GM18499 (cell line): ENCODE measurements around the gene BSND.
"Not testable (repeated sequence)": the region's sequence is repeated elsewhere in the genome, so short reads cannot be mapped to it uniquely, and the experiment has no call there.

Experiments
- ATAC-seq: cut with Tn5 transposase; IDR thresholded peaks from one replicate; pipeline ENCODE4 v1.9.1; 2021; ENCODE audit warnings: moderate number of reproducible peaks; ENCODE audit not compliant: insufficient read depth, unreplicated experiment

Gene BSND

GRCh38 chr1:54998677-54999076, at the start of gene BSND:
Gene BSND (plus strand): TSS chr1:54998933. CDS start chr1:54999187, 254 bp downstream.
- ATAC-seq: no peak

DNA sequence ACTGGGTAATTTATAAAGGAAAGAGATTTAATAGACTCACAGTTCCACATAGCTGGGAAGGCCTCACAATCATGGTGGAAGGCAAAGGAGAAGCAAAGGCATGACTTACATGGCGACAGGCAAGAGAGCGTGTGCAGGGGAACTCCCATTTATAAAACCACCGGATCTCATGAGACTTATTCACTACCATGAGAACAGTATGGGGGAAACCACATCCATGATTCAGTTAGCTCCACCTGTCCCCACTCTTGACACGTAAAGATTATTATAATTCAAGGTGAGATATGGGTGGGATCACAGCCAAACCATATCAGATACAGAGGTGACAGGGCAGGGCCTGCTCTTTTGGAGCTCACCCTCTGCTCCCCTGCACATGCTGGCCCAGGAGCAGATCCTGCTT, 49.7 kb upstream of the BSND start:
- no peak for ATAC-seq

- ATAC-seq: no peak
These were observed 48.7 kb upstream of the BSND start for GRCh38 chr1:54950006-54950368.

GRCh38 chr1:54950369-54951163, 48.2 kb upstream of the BSND start:
- ATAC-seq: no peak

DNA sequence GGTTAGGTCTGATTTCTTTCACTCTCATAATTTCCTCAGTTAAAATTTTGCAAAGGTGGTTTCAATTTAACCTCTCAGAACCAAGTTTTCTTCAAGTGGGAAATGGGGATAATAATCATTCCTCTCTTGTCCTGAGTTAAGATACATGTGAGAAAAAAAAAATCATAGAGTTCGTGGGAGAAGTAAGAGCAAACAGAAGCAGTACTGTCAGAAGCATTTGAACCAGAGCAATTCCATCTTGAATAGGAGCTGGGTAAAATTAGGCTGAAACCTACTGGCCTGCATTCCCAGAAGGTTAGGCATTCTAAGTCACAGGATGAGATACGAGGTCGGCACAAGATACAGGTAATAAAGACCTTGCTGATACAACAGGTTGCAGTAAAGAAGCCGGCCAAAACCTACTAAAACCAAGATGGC, 46.9 kb upstream of the BSND start:
- no peak for ATAC-seq

DNA sequence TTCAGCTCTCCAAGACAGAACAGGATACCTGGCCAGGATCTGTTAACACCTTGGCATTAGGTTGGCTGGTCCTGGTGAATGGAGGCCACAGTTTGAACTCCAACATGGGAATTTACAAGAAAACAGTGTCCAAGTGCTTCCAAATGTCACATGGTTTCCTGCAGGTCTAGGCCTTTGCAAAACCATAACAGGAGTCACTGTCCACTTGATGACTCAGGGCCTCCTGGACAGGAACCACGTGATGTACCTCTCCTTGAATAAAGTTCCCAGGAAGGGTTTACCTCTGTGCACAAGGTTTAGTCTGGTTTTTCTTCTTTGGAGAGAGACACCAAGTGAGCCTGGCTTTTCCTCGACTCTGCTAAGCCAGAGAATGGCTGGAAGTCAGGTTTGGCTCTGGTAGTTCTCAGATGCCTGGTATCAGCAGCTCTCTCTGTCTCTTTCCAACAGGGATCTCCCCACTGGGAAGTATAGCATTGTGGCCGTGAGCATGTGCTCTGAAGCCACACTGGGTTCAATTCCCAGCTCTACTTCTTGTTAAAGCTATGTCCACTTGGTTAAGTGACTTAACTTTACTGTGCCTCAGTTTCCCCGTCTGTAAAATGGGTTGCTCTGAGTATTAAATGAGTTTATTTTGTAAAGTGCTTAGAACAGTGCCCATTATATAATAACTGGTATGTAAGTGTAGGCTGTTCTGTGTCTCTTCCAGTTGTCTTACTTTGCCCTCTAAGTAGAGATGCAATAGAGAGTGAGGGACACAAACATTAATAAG, 45.6 kb upstream of the BSND start:
- no peak for ATAC-seq

DNA sequence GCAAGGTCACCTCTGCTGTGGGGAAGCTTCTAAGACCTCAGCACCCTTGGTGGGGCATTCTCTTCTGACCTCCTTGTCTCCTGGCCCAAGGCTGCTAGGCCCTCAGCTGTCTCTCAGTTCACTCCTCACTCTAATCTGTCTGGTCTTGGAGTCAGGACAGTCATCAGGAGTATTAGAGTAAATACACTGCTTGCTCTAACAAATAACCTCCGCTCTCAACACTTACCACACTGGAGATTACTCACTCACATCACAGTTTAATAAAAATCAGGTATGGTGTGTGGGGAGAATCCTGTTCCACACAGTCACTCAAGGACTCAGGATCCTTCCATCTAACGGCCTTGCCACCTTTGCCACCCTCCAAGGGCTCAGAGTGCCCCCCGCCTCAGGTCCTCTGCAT, 44.9 kb upstream of the BSND start:
- ATAC-seq: no peak

- ATAC-seq: no peak
These were observed 43.4 kb upstream of the BSND start for GRCh38 chr1:54955359-54955758.

- no peak for ATAC-seq
These were observed 42.0 kb upstream of the BSND start for GRCh38 chr1:54956726-54957125.

GRCh38 chr1:54959241-54959640, 39.5 kb upstream of the BSND start:
- ATAC-seq: no peak

DNA sequence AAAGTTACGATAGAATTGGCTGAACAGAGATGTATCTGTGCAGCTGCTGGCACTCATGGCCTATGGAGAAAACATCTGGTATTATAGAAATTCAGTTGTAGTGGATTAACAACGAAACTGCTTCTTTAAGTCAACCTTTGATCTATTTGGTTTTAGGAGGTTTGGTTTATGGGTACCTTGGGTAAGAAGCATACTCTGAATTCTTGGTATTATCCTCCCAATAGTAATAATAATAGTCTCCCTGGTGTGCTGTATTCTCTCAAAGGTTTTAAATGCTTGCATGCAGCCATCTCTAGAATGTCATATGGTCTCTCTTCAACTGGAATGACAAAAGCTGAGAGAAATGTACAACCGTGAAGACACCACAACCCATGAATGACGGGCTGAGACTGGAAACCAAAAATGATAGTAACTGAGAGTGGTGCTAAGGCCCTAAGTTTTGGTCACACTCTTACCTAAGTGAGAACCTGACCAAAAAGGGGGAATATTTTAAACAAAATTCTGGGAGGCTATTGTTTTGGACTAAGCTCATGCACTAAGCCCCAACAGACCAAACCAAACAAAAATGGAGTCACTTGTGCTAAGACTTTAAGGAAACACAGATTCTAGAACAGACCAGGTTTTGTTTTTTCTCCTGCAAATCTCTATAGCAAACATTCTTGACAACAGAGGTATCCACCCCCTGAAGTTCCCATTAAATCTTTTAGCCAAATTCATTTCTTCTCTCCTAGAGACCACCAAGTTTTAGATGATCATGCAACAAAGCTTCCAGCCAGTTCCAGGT, 35.9 kb upstream of the BSND start:
- no peak for ATAC-seq

DNA sequence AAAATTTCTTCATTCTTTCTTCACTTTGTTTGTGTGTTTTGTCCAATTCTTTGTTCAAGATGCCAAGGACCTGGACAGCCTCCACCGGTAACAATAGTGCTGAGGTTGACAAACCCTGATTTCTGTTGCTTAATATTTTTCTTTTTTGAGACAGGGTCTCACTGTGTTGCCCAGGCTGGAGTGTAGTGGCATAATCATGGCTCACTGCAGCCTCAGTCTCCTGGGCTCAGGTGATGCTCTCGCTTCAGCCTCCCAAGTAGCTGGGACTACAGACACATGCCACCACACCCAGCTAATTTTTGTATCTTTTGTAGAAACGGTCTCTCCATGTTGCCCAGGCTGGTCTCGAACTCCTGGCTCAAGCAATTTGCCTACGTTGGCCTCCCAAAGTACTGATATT, 34.9 kb upstream of the BSND start:
- ATAC-seq: not testable (repeated sequence)

DNA sequence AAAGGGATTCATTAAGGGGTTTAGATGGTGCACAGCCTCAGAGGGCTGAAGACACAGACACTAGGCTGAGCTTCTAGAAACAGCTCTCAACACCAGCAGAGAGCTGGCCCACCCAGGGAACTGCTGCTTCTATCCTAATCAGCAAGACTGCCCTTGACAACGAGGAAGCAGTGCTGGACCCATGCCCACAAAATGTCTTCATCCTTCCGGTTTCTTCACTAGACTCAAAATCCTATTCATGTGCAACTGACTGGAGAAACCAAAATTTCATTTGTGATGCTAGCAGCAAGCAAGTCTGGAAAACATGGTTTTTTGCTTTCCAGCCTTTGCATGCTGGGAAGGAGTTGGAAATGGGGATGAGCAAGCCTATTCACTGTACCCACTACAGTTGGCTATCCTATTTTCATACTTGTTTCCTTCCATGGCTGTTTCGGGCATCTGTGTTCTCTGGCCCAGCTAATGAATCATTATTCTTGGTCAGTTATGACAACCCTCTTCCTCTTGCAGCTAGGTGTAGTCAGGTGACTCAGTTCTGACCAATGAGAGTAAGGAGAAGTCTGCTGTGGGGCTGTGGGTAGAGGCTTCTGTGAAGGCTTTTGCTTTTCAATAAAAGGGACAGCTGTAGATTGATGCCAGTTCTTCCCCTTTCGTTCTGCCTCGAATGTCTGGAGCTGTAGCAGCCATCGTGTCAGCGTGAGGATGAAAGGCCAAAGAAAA, 33.0 kb upstream of the BSND start:
- ATAC-seq: peak; percentile 76

- no peak for ATAC-seq
These were observed 31.4 kb upstream of the BSND start for GRCh38 chr1:54967372-54967771.

DNA sequence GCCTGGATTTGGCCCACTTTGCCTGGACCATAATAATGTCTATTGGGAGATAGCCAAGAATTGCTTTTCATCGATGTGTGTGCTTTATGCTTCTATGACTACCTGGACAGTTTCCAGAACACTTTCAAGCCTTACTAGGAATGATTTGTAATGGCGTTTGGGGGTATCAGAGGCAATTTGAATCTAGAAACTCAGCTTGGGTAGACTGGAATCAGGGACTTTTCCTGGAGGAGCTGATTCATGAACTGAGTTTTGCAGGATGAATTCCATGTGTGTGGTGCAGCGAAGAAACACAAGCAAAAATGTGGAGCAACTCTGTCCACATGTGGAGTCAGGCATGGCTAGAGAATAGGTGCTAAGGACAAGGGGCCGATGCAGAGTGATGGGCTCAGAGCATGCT, 30.2 kb upstream of the BSND start:
- ATAC-seq: no peak

- ATAC-seq: no peak
These were observed 28.9 kb upstream of the BSND start for GRCh38 chr1:54969879-54970278.

DNA sequence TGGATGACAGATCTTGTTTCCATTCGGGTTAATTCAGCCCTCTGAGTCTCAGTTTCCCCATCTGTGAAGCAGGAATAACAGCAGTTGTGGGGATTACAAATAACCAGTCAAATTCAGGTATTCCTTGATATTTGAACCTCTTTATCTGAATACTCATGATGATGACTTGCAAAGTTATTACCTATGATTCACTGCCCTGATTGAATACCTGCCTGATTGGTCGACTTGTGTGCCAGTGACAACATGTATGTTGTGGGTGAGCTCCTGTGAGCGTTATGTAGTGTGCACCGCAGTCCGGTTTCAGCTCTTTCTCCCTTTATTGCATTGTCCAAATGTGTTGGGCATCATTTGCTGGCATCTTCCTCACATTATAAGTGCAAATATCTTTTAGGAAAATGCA, 27.8 kb upstream of the BSND start:
- no peak for ATAC-seq

DNA sequence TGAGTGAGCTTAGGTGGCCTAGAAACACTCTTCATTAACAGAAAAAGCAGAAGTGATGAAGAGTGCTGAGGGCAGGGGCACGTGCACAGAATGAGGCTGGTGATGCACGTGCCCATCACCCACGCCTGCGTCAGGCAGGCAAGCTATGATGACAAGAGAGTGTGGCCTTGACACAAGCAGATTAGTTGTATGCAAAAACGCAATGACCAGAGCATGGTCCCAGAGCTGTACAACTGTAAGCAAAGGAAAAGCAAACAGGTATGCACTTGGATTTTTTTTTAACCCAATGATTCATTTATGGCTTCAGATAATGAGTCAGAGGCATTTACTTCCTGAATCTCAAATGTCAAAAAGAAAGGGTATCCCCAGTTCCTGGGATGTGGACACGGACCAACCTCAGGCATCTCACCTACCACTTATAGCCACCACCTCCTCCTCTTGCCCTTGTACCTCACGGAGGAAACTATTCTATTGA, 27.4 kb upstream of the BSND start:
- peak; percentile 93 for ATAC-seq

GRCh38 chr1:54972436-54972835, 26.3 kb upstream of the BSND start:
- ATAC-seq: no peak

DNA sequence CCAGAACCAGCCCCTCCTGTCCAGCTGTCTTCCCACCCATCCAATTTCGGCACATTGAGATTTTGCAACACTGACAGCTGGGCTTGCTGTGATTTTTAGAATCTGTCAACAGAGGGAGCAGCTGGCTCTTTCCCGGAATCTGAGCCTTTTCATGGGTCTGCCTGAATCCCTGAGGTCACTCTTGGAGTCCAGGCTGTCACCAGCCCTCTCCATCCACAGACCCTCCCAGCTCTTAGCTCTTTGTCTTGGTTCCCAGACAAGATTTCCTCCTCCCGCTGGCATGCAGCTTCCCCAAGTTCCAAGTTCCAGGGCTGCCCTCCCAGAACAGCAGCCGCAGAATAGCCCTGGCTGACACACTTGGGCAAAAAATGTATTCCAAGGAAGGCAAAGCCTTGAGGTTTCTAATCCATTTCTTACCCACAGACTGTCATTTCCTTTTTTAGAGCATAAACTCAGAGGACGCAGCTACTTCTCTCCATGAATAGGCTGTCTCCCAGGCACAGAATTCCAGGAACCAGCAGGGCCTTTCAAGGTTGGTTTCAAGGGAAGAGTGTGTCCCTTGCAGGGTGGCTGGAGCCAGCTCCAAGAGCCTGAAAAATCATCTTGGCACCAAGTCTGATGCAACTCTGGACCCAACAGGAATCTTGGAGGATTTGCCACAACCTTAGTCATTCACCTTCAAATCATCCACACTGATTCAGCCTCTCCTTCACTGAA, 25.4 kb upstream of the BSND start:
- ATAC-seq: no peak
